LNCAP (cell line): Measurements from ENCODE around the gene AMFR.

ENCODE experiments used
- TF ChIP-seq, protein P1 (sequence below): fragments of 450-650 bp; IDR thresholded peaks from 2 replicates; pipeline ENCODE4 v1.5.1; 2017; ENCODE audit warnings: mild to moderate bottlenecking

Gene AMFR

DNA sequence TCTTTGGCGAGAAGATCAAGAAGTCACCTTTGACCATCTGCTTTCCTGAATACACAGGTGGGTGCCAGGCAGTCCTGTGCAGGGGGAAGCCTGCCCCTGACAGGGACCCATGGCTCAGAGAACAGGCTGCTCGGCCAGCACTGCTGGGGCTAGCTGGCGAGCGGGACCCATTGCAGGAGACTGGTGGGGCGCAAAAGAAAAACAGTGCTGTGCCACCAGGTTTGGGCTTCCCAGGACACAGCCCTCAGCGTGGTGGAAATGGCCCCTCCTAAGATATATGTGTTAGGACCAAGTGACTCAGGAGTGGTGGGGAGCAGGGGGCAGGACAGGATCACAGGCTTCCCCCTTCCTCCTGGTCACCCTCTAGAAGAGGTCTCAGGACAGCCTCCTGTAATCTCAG lies 73.9 kb downstream of the AMFR start:
- TF ChIP-seq, protein P1, sequence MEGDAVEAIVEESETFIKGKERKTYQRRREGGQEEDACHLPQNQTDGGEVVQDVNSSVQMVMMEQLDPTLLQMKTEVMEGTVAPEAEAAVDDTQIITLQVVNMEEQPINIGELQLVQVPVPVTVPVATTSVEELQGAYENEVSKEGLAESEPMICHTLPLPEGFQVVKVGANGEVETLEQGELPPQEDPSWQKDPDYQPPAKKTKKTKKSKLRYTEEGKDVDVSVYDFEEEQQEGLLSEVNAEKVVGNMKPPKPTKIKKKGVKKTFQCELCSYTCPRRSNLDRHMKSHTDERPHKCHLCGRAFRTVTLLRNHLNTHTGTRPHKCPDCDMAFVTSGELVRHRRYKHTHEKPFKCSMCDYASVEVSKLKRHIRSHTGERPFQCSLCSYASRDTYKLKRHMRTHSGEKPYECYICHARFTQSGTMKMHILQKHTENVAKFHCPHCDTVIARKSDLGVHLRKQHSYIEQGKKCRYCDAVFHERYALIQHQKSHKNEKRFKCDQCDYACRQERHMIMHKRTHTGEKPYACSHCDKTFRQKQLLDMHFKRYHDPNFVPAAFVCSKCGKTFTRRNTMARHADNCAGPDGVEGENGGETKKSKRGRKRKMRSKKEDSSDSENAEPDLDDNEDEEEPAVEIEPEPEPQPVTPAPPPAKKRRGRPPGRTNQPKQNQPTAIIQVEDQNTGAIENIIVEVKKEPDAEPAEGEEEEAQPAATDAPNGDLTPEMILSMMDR = no peak

DNA sequence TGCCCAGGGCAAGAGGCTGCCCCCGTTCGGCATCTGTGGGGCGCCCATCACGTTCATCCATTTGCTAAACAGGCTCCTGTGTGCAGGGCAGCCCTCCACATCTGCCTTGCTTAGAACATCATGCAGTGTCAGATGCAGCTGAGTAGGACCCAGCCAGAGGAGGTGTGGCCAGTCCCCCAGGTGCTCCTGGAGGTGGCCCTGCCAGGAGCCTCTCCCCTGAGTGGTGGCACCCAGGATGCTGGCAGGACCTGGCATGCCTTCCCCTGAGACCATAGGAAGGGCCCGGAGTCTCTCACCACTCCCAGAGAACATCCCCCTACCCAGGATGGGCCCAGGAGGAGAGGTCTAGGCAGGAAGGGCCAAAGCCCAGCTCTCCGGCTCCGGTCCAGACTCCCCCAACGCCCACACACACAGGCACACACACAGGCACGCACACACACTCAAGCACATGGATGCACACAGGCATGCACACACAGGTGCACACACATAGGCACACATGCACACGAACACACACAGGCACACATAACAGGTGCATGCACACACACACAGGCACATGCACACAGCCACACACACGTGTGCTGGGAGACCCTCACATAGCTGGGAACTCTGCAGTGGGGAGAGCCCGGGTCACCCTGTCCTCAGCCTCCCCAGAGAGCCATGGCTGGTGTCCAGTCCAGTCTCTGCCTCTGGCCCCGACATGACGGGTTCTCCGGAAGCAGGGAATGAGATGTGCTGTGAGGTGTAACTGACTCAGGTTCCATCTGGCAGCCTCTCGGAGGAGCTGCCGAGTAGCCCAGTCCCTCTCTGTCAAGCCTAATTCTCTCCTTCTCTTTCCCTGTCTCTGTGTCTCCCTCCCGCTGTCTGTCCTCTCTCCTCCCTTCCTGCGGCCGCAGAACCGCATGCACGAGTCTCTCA lies 74.6 kb downstream of the AMFR start:
- TF ChIP-seq, protein P1 = no peak

DNA sequence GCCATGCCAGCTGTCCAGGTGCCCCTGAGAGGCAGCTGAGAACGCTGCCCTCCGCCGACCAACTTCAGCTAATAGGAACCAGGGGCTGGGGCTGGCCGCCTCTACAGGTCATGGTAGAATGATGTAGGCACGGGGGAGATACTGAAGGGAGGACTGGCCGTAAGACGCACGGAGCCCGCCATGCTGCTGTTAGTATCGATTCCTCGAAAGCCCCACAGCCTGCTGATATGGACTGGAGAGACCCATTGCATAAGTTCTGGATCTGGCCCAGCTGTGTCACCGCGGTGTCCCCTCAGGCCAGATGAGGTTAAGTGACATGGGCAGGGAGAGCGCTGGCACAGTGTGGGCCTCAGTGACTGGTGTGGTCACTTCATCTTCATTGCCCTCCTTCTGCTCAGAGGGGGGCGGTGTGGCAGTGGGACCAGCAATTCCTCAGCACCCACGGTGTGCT lies 75.6 kb downstream of the AMFR start:
- TF ChIP-seq, protein P1 = no peak

DNA sequence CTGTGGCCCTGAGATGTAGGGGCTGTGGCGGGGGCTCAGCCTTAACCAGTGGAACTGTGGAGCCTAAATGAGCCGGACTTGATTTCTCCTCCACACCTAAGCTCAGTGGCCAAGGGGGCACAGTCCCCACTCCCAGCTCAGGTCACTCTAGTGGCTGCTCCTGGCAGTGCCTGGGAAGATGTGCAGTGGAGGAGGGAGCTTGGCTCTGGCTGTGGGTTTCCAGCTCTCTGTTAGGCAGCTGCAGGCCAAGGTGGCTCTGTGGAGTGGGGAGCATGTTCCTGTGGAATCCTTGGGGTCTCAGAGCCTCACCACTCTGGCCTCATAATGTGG lies 76.3 kb downstream of the AMFR start:
- TF ChIP-seq, protein P1 = no peak

DNA sequence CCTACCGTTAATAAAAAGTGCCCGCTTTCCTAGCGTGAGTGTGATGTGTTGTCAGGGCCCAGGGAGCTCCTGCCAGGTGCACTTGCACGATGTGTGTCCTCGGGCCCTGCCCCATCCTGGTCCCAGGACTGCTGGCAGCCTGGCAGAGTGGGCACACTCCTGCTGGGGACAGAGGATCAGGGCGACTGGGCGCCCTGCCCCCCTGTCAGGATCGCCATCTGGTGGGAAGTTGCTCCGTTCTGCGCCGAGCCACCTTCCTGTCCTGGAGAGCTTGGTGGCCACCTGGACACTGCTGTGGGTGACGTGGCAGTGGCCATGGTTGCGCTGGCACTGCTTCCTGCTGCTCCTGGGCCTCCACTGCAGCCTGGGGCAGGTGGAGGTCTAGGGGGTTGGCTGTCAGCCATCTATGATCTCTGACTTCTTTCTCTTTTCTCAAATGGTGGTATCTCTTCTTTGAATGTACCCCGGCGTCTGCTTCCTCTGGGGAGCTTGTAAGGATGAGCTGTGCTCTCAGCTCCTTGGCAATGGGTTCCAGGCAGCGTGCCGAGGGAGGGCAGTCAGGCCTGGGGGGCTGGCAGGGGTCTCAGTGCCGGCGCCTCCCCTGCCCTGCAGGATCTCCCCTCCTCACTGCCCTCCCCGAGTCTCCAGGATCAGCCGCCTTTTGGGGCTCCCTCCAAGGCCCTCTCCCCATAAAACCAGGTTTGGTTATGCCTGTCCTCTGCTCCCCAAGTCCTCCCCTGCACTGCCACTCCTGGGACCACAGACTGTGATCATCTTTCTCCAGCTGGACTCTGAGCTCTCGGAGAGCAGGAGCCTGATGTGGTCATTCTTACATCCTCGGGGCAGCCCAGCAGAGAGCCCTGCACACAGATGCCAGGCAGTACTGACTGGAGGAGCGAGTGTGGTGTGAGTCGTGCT lies 76.9 kb downstream of the AMFR start:
- TF ChIP-seq, protein P1 = no peak

DNA sequence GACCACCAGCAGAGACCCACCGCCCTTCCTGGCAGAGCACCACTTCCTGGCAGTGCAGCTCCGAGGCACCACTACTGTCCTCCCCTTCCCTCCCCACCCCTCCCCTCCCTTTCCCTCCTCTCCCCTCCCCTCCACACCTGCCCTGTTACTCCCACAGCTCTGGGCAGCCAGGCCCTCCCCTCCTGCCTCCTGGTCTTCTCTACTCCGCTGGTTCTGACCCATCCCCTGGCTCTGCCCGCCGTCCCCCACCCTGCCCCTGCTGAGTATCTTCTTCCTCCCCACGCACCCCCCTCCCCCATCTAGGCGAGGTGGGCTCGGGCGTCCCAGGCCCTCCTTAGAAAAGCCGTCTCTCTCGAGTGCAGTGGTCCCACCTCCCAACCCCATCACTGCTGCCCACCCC lies 77.7 kb downstream of the AMFR start:
- TF ChIP-seq, protein P1 = no peak

DNA sequence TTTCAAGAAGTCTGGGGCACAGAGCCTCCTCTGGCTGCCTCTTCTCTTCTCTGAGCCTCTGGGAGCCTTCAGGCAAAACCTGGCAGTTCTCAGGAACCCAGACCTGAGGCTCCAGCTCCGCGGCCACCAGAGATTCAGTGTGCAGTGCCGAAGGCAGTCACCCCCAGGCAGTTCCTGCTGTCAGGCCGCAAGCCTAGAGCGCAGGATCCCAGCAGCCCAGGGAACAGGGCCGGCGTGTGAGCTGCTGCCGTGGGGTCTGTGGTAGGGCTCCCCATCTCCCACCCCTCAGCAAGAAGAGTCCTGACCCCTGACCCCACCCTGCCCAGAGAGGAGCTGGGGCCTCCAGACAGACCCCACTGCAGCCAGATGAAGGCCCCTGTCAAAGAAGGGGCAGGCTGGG lies 78.2 kb downstream of the AMFR start:
- TF ChIP-seq, protein P1 = no peak
